Calu3 (cell line): ENCODE data around the gene NXN. TPM values are rescaled to one million over a fixed set of nuclear protein-coding genes. Genes with fewer than 3 reads are reported as not detected.
"Not testable (repeated sequence)": the region's sequence is repeated elsewhere in the genome, so short reads cannot be mapped to it uniquely, and the experiment has no call there.

Experiments
- BruUV-seq: library from RNA; stranded (reverse); fragments of 400-500 nt; replicated peaks from 2 replicates; lab custom pipeline; 2021; lab: Mats Ljungman, UMichigan
- CTCF ChIA-PET: fragments of 300-600 bp; sonication (Branson Sonifier 250); formaldehyde crosslinking; loops from one replicate; lab custom pipeline; 2022; ENCODE audit warnings: antibody characterized with exemption; lab: Charles Lee
- DNase-seq: peaks from one replicate; pipeline ENCODE4 v3.0.0; 2022
- H3K27ac Mint-ChIP-seq: one replicate; pipeline ENCODE4 v1.8.0; 2022; ENCODE audit warnings: mixed read lengths; ENCODE audit not compliant: unreplicated experiment
- H3K27me3 Mint-ChIP-seq: one replicate; pipeline ENCODE4 v1.8.0; 2022; ENCODE audit warnings: mixed read lengths; ENCODE audit not compliant: unreplicated experiment
- H3K36me3 Mint-ChIP-seq: one replicate; pipeline ENCODE4 v1.8.0; 2022; ENCODE audit warnings: mild to moderate bottlenecking, moderate library complexity, mixed read lengths; ENCODE audit not compliant: insufficient read depth, unreplicated experiment
- H3K4me1 Mint-ChIP-seq: one replicate; pipeline ENCODE4 v1.8.0; 2022; ENCODE audit warnings: mild to moderate bottlenecking, low read depth, mixed read lengths; ENCODE audit not compliant: unreplicated experiment
- H3K4me3 Mint-ChIP-seq: one replicate; pipeline ENCODE4 v1.8.0; 2022; ENCODE audit warnings: mild to moderate bottlenecking, low read depth, moderate library complexity, mixed read lengths; ENCODE audit not compliant: unreplicated experiment
- H3K9me3 Mint-ChIP-seq: one replicate; pipeline ENCODE4 v1.8.0; 2022; ENCODE audit warnings: low read depth, mixed read lengths; ENCODE audit not compliant: unreplicated experiment
- intact Hi-C: fragments of 100-400 bp; cut with micrococcal nuclease; formaldehyde crosslinking; loops from one replicate; pipeline ENCODE4 v1.10.0; 2022; ENCODE audit not compliant: unreplicated experiment
- microRNA-seq: library from miRNA; unstranded; fragments of <30 nt; microRNA quantifications from one replicate; pipeline ENCODE4 v1.2.0, GENCODE V29; 2022
- total RNA-seq: library from RNA; stranded (reverse); gene quantifications from 2 replicates; pipeline ENCODE4 v1.2.3, GENCODE V29; 2022
- TF ChIP-seq, protein P1 (sequence below): fragments of 200-600 bp; IDR thresholded peaks from one replicate; pipeline ENCODE4 v1.8.0; 2022; ENCODE audit warnings: antibody characterized with exemption; ENCODE audit not compliant: unreplicated experiment

The NXN gene
- total RNA-seq, 1 experiment from 2014 or later, result 1.8 TPM

DNA sequence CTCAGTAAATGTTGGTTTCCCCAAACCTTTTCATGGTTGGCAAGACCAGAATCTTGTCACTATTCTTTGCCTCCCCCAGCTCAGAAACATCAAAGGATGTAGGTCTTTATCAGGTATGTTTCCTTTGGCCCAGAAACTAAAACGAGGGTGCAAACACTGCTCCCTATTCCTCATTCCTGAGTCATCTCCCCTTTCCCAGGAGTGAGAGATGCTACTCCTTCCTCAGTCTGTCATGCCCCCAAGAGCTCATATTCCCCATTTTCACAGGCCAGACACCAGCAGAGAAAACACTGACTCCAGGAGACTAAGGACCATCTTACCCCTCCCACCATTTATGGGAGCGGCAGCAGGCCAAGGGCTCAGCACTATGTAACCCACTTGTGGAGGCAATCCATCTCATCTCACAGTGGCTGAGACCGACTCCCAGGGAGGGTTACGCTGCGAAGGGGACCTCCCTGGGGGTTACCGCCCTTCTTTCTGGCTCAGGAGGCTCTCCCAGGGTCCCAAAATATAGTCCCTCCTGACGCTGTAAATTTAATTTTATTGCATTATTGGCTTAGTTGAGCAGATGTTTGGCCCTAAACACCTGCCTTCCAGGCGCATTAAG, 229.0 kb downstream of the NXN start:
- BruUV-seq, result no TSS peak
- Mint-ChIP-seq H3K4me3 (peak overlapping the region; percentile 94), H3K4me1 (peaks cover 24% of the 10 kb centered on the region), H3K27ac (no peak overlapping the region), H3K27me3 (no peaks in the 10 kb centered on the region), H3K36me3 (peaks cover 45% of the 10 kb centered on the region), H3K9me3 (no peaks in the 10 kb centered on the region)
- TF ChIP-seq, protein P1, sequence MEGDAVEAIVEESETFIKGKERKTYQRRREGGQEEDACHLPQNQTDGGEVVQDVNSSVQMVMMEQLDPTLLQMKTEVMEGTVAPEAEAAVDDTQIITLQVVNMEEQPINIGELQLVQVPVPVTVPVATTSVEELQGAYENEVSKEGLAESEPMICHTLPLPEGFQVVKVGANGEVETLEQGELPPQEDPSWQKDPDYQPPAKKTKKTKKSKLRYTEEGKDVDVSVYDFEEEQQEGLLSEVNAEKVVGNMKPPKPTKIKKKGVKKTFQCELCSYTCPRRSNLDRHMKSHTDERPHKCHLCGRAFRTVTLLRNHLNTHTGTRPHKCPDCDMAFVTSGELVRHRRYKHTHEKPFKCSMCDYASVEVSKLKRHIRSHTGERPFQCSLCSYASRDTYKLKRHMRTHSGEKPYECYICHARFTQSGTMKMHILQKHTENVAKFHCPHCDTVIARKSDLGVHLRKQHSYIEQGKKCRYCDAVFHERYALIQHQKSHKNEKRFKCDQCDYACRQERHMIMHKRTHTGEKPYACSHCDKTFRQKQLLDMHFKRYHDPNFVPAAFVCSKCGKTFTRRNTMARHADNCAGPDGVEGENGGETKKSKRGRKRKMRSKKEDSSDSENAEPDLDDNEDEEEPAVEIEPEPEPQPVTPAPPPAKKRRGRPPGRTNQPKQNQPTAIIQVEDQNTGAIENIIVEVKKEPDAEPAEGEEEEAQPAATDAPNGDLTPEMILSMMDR, result no peak
- no peak for DNase-seq
- CTCF ChIA-PET, result interaction anchor here (0.6 kb wide), 1 partner anchor 397 kb away, joined by 5 read pairs; no protein-coding TSS in a partner anchor
- intact Hi-C loops, result no loop called here

DNA sequence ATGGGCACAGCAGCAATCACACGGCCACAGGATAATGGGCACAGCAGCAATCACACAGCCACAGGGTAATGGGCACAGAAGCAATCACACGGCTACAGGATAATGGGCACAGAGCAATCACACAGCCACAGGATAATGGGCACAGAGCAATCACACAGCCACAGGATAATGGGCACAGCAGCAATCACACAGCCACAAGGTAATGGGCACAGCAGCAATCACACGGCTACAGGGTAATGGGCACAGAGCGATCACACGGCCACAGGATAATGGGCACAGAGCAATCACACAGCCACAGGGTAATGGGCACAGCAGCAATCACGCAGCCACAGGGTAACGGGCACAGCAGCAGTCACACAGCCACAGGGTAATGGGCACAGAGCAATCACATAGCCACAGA, 230.2 kb downstream of the NXN start:
- BruUV-seq, intact Hi-C loops, H3K9me3 Mint-ChIP-seq, CTCF ChIA-PET, H3K27me3 Mint-ChIP-seq, H3K27ac Mint-ChIP-seq, H3K4me3 Mint-ChIP-seq, DNase-seq: not testable (repeated sequence)
- peaks cover 45% of the 10 kb centered on the region for H3K36me3 Mint-ChIP-seq
- peaks cover 24% of the 10 kb centered on the region for H3K4me1 Mint-ChIP-seq

Small RNA genes lying within 50 kb of the gene (microRNA-seq; reads per million reads assigned to microRNA genes)
- gene MIR3183, result not detected

Other genes starting within 250 kb of the NXN start
- 18.4 and 20.3 TPM in 2 replicates for gene TLCD3A, start 247.2 kb downstream of the NXN start, total RNA-seq
- 30.6 and 31.0 TPM in 2 replicates for gene GEMIN4, start 227.5 kb downstream of the NXN start, total RNA-seq
- gene GLOD4, start 197.5 kb downstream of the NXN start, total RNA-seq, result 56.9 and 65.7 TPM in 2 replicates
- gene MRM3, start 197.4 kb downstream of the NXN start, total RNA-seq, result 15.0 and 15.2 TPM in 2 replicates
- 7.2 and 7.7 TPM in 2 replicates for gene TIMM22, start 17.4 kb upstream of the NXN start, total RNA-seq
- 76.3 and 92.7 TPM in 2 replicates for gene ABR, start 200.2 kb upstream of the NXN start, total RNA-seq